B cell (primary cell): ENCODE data around the gene NABP1. TPM values are rescaled to one million over a fixed set of nuclear protein-coding genes. Genes with fewer than 3 reads are reported as not detected.

Experiments
- ATAC-seq: fragments of 200-7000 bp; cut with Tn5 transposase; one replicate; pipeline ENCODE4 v1.10.0; 2021; ENCODE audit warnings: low read depth, mild to moderate bottlenecking, moderate number of reproducible peaks, moderate library complexity
- CTCF ChIA-PET: fragments of 350-600 bp; sonication (Branson Sonifier 250); formaldehyde crosslinking; loops from one replicate; lab custom pipeline; 2021; ENCODE audit warnings: antibody characterized with exemption, inconsistent platforms; lab: Charles Lee
- POLR2A ChIA-PET: fragments of 350-600 bp; sonication (Branson Sonifier 250); formaldehyde crosslinking; loops from one replicate; lab custom pipeline; 2021; ENCODE audit warnings: antibody characterized with exemption; lab: Charles Lee
- DNase-seq: peaks from one replicate; pipeline ENCODE4 v3.0.0; 2013
- H2AFZ ChIP-seq: 2 replicates; pipeline ENCODE4 v1.6.1; 2012; ENCODE audit warnings: mild to moderate bottlenecking, low read depth, low read length; ENCODE audit not compliant: insufficient read depth, poor library complexity, severe bottlenecking
- H3K27ac ChIP-seq, 2 donors: 1 replicate in 1 of 2; 2 replicates in 1 of 2; pipeline ENCODE4 v1.5.1; 2012 to 2013; ENCODE audit warnings: low read length in 2 of 2, mild to moderate bottlenecking in 2 of 2, moderate library complexity in 1 of 2
- H3K27me3 ChIP-seq, 4 experiments: fragments of 200-600 bp in 1 of 4; sonication (generic) in 1 of 4; replicated peaks in 1 of 4; 1 replicate in 2 of 4; 2 replicates in 2 of 4; pipeline versions ENCODE4 v1.6.1 to v1.7.0; 2013 to 2016; ENCODE audit warnings: low read length in 3 of 4, mild to moderate bottlenecking in 2 of 4, mixed read lengths in 1 of 4, moderate library complexity in 1 of 4; ENCODE audit not compliant: insufficient read depth in 4 of 4, control insufficient read depth in 3 of 4; ENCODE audit errors: control extremely low read depth in 1 of 4
- H3K36me3 ChIP-seq, 2 experiments: replicated peaks in 1 of 2; 1 replicate in 1 of 2; 2 replicates in 1 of 2; pipeline versions ENCODE4 v1.6.1 to v1.7.1; 2013; ENCODE audit warnings: low read length in 1 of 2; ENCODE audit not compliant: insufficient read depth in 2 of 2, control insufficient read depth in 1 of 2; ENCODE audit errors: control extremely low read depth in 1 of 2, extremely low read depth in 1 of 2
- H3K4me1 ChIP-seq, 2 donors: fragments of 200-600 bp in 1 of 2; sonication (generic) in 1 of 2; 1 replicate in 1 of 2; 2 replicates in 1 of 2; pipeline versions ENCODE4 v1.5.1 to v1.6.1; 2013 to 2017; ENCODE audit warnings: low read length in 2 of 2; ENCODE audit not compliant: control insufficient read depth in 2 of 2, insufficient read depth in 2 of 2
- H3K4me2 ChIP-seq: replicated peaks from 2 replicates; pipeline ENCODE3; 2012; ENCODE audit warnings: mild to moderate bottlenecking, low read depth, low read length; ENCODE audit not compliant: poor library complexity, severe bottlenecking
- H3K4me3 ChIP-seq, 5 experiments: fragments of 200-600 bp in 1 of 5; sonication (generic) in 1 of 5; 1 replicate in 3 of 5; 2 replicates in 2 of 5; pipeline versions ENCODE4 v1.5.1 to v1.7.0; 2011 to 2016; ENCODE audit warnings: low read length in 4 of 5, mild to moderate bottlenecking in 4 of 5, low read depth in 2 of 5, control low read depth in 1 of 5, moderate library complexity in 1 of 5; ENCODE audit not compliant: insufficient read depth in 1 of 5; ENCODE audit errors: control extremely low read depth in 1 of 5, extremely low read depth in 1 of 5
- H3K79me2 ChIP-seq: fragments of 200-600 bp; sonication (generic); one replicate; pipeline ENCODE4 v1.6.0; 2016; ENCODE audit warnings: low read length; ENCODE audit not compliant: control insufficient read depth, insufficient read depth
- H3K9ac ChIP-seq: fragments of 200-600 bp; sonication (generic); 2 replicates; pipeline ENCODE4 v1.6.1; 2017; ENCODE audit warnings: mild to moderate bottlenecking, low read length, moderate library complexity
- H3K9me3 ChIP-seq, 3 donors: one replicate each; pipeline versions ENCODE4 v1.6.1 to v1.7.1; 2013; ENCODE audit warnings: low read length in 2 of 3; ENCODE audit not compliant: control insufficient read depth in 2 of 3, insufficient read depth in 1 of 3; ENCODE audit errors: control extremely low read depth in 1 of 3
- H4K20me1 ChIP-seq: 2 replicates; pipeline ENCODE4 v1.6.0; 2012; ENCODE audit warnings: mild to moderate bottlenecking, low read length; ENCODE audit not compliant: insufficient read depth, control insufficient read depth, poor library complexity, severe bottlenecking
- H3K27ac Mint-ChIP-seq: one replicate; pipeline ENCODE4 v1.8.0; 2021; ENCODE audit warnings: mixed read lengths
- H3K27me3 Mint-ChIP-seq: one replicate; pipeline ENCODE4 v1.8.0; 2021; ENCODE audit warnings: mixed read lengths
- H3K4me1 Mint-ChIP-seq: one replicate; pipeline ENCODE4 v1.8.0; 2021; ENCODE audit warnings: mixed read lengths
- H3K4me3 Mint-ChIP-seq: one replicate; pipeline ENCODE4 v1.8.0; 2021; ENCODE audit warnings: mixed read lengths
- H3K9me3 Mint-ChIP-seq: one replicate; pipeline ENCODE4 v1.8.0; 2022; ENCODE audit warnings: mixed read lengths; ENCODE audit not compliant: insufficient read depth
- CTCF ChIP-seq: fragments of 200-600 bp; IDR thresholded peaks from one replicate; pipeline ENCODE4 v1.8.0; 2022; ENCODE audit warnings: antibody characterized with exemption, mild to moderate bottlenecking
- EZH2 ChIP-seq: IDR thresholded peaks from 2 replicates; pipeline ENCODE4 v1.6.1; 2012; ENCODE audit warnings: borderline replicate concordance, low read depth, mild to moderate bottlenecking, moderate library complexity, low read length; ENCODE audit not compliant: insufficient read depth, poor library complexity, severe bottlenecking
- WGBS: methylation state at CpG from one replicate; pipeline ENCODE4 v1.1.5; 2013; ENCODE audit warnings: missing lambda C conversion rate; ENCODE audit not compliant: insufficient coverage; 5-methylcytosine and 5-hydroxymethylcytosine counted together
- intact Hi-C: fragments of 100-400 bp; cut with micrococcal nuclease; formaldehyde crosslinking; loops from one replicate; pipeline ENCODE4 v1.10.0; 2022
- polyA plus RNA-seq: library from polyadenylated mRNA; depleted of rRNA; stranded (reverse); fragments of >200 nt; gene quantifications from 2 replicates; pipeline ENCODE4 v1.2.3, GENCODE V29; 2012
- total RNA-seq, 2 donors: library from RNA; stranded (reverse); fragments of 120-200 nt in 1 of 2; gene quantifications; 1 replicate in 1 of 2; 2 replicates in 1 of 2; pipeline versions ENCODE4 v1.2.3 to v1.2.4, GENCODE V29; 2013 to 2022

NABP1 gene
- total and polyA plus RNA-seq, 2 donors (not counting 1 experiment from before 2014, with no cell fraction given) = 7.2 to 56.4 TPM

- Histone ChIP-seq H2AFZ (no peak overlapping the region), H3K9me3 (no peaks in the 10 kb centered on the region), H3K4me2 (no peak overlapping the region), H3K27me3 (no peaks in the 10 kb centered on the region), H3K36me3 (no peaks in the 10 kb centered on the region), H3K4me3 (no peak overlapping the region), H3K4me1 (no peaks in the 10 kb centered on the region), H3K27ac (no peak overlapping the region), H4K20me1 (no peaks in the 10 kb centered on the region), H3K9ac (no peak overlapping the region), H3K79me2 (no peaks in the 10 kb centered on the region)
- WGBS = no CpG with 5 or more reads among the region's 1 CpG
- Mint-ChIP-seq H3K4me3 (no peak overlapping the region), H3K4me1 (no peaks in the 10 kb centered on the region), H3K27me3 (no peaks in the 10 kb centered on the region), H3K9me3 (no peaks in the 10 kb centered on the region), H3K27ac (no peak overlapping the region)
- CTCF ChIA-PET = interaction anchor here (1.9 kb wide), 1 partner anchor 22 kb away, joined by 4 read pairs; no protein-coding TSS in a partner anchor
- POLR2A ChIA-PET = interaction anchor here (0.7 kb wide), 1 partner anchor 49 kb away, joined by 6 read pairs; no protein-coding TSS in a partner anchor
- TF ChIP-seq CTCF = no peak
- no peak for TF ChIP-seq EZH2
- no peak for DNase-seq
- no peak for ATAC-seq
- intact Hi-C loops = no loop called here
Observed at GRCh38 chr2:191660575-191660974, 17.4 kb upstream of the NABP1 start.

DNA sequence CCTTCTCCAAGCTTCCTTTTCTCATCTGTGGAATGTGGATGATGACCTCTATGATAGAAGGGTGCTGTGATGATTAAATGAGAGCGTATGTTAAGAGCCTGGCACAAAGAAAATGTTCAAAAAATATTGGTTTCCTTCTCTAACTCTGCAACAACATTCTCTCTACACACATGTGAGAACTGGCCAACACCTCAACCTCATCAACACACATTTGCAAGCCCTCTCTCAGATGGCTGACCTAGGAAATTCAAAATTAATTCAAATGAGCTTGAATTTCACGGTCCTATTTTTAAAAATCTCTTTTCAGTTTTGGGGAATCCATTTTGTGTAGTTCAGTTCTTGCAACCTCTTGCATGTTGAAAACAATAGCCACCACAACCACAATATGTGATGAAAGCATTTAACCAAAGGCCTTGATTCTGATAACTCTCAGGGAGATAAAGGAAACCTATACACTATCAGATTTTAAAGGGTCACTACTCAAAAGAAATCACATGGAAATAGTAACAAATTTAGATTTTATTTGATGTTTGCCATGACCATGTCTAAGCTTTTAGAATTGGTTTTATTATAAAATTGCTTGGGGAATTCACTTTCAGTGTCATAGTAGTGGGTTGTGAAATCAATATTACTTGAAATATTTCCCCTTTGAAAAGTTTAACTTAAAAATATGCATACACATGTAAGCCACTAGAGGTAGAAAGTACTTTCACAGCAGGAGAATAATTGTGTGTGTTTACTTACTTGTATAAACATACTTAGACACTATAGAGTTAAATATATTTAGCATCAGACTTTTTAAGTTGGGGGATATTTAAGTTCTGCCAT lies 16.6 kb upstream of the NABP1 start:
- CTCF ChIA-PET = interaction anchor here (1.9 kb wide), 1 partner anchor 23 kb away, joined by 4 read pairs; no protein-coding TSS in a partner anchor

More for the DNA sequence above, 16.6 kb upstream of the NABP1 start:
- Histone ChIP-seq H2AFZ (no peak overlapping the region), H3K9ac (no peak overlapping the region), H4K20me1 (no peaks in the 10 kb centered on the region), H3K4me2 (no peak overlapping the region), H3K4me1 (peaks cover under 1 to 2% of the 10 kb centered on the region in 2 donors), H3K36me3 (no peaks in the 10 kb centered on the region), H3K27me3 (no peaks in the 10 kb centered on the region), H3K79me2 (no peaks in the 10 kb centered on the region), H3K27ac (no peak overlapping the region), H3K4me3 (no peak overlapping the region), H3K9me3 (no peaks in the 10 kb centered on the region)
- ATAC-seq = no peak
- H3K27me3 Mint-ChIP-seq = no peaks in the 10 kb centered on the region
- WGBS = no CpG with 5 or more reads among the region's 2 CpGs
- no peak overlapping the region for H3K4me3 Mint-ChIP-seq
- peaks cover 1% of the 10 kb centered on the region for H3K4me1 Mint-ChIP-seq
- POLR2A ChIA-PET = interaction anchor here (0.7 kb wide), 1 partner anchor 50 kb away, joined by 6 read pairs; no protein-coding TSS in a partner anchor
- intact Hi-C loops = no loop called here
- no peak for TF ChIP-seq CTCF
- no peak for TF ChIP-seq EZH2
- H3K27ac Mint-ChIP-seq = no peak overlapping the region
- no peaks in the 10 kb centered on the region for H3K9me3 Mint-ChIP-seq
- DNase-seq = no peak
